IPS DF 6.9 (cell line): Measurements from ENCODE around the gene DHX8.
A peak's percentile ranks its signal among the peaks of the same experiment; 100 is the strongest.

Experiments used
- DNase-seq: peaks from one replicate; pipeline ENCODE4 v3.0.0-alpha.2; 2013; ENCODE audit warnings: low read depth, low spot score
- H3K27ac ChIP-seq: one replicate; pipeline ENCODE4 v1.5.1; 2013; ENCODE audit warnings: low read length, control low read depth
- H3K27me3 ChIP-seq: 2 replicates; pipeline ENCODE4 v1.6.1; 2013; ENCODE audit warnings: mild to moderate bottlenecking, low read length; ENCODE audit not compliant: control insufficient read depth, insufficient read depth
- H3K36me3 ChIP-seq: 2 replicates; pipeline ENCODE4 v1.6.1; 2013; ENCODE audit warnings: low read length; ENCODE audit not compliant: control insufficient read depth, insufficient read depth
- H3K4me1 ChIP-seq: 2 replicates; pipeline ENCODE4 v1.6.1; 2013; ENCODE audit warnings: low read length; ENCODE audit not compliant: control insufficient read depth, insufficient read depth
- H3K4me3 ChIP-seq: 2 replicates; pipeline ENCODE4 v1.5.1; 2013; ENCODE audit warnings: mild to moderate bottlenecking, low read length
- H3K9me3 ChIP-seq: 2 replicates; pipeline ENCODE4 v1.6.1; 2013; ENCODE audit warnings: low read length, inconsistent platforms; ENCODE audit not compliant: control insufficient read depth, insufficient read depth
- WGBS: extraction: QIAGEN DNeasy Blood & Tissue Kit; methylation state at CpG from one replicate; pipeline ENCODE4 v1.1.7; 2013; ENCODE audit warnings: mixed read lengths, missing lambda C conversion rate; ENCODE audit not compliant: insufficient read length, insufficient coverage; 5-methylcytosine and 5-hydroxymethylcytosine counted together

The DHX8 gene

DNA sequence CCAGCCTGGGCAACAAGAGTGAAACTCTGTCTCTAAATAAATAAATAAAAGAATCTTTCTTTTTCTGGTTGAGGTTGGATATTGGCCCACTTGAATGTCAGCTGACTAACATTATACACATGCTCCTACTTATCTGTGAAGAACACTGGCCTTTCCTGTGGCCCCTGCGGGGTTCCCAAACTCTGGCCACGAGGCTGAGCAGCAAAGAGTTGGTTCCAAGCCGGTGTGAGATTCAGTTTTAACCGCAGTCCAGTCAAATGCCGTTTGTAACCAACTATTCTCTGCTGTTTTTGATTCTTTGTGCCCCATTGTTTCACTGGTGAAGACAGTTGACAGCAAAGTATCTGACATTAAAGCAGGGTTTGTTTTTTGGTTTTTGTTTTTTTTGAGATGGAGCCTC lies 51.1 kb downstream of the DHX8 start:
- DNase-seq: no peak
- H3K4me3 ChIP-seq: no peak overlapping the region
- peaks cover 2% of the 10 kb centered on the region for H3K4me1 ChIP-seq
- no peaks in the 10 kb centered on the region for H3K27me3 ChIP-seq
- no CpG with 5 or more reads among the region's 5 CpGs for WGBS
- no peaks in the 10 kb centered on the region for H3K9me3 ChIP-seq
- H3K36me3 ChIP-seq: no peaks in the 10 kb centered on the region
- H3K27ac ChIP-seq: no peak overlapping the region

DNA sequence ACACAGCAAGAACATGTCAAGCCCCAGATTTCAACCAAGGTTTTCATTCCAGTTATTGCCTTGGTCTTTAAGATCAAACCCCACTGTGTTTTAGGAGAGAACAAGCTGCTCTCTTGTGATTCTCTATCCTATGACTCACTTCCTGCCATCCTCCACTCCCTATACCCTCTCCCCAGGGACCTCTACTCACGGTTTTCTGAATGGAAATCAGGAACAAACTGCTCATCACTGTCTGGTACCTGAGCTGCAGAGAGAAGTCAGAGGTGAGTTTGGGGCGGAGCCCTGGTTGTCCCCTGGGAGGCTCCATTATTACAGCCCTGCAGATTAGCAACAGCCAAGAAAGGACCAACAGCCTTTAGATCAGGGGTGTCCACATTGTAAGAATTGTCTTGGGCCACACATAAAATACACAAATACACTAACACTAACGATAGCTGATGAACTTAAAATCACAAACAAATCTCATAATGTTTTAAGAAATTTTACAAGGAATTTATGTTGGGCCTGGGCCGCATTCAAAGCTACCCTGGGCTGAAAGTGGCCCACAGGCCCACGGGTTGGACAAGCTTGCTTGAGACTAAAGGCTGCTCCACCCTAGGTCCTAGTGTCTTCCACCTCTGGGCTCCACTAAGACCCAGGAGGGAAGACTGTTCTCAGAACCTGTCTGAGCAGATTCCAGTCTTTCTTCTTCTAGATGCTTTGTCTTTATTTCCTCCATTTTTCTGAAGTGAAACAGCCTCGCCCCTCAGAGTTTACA lies 52.6 kb downstream of the DHX8 start:
- WGBS: 100% methylated on average over 1 of the region's 6 CpGs
- Histone ChIP-seq H3K4me1 (peaks cover 6% of the 10 kb centered on the region), H3K4me3 (no peak overlapping the region), H3K9me3 (no peaks in the 10 kb centered on the region), H3K27me3 (no peaks in the 10 kb centered on the region), H3K36me3 (no peaks in the 10 kb centered on the region), H3K27ac (no peak overlapping the region)
- no peak for DNase-seq

GRCh38 chr17:43540821-43541674 lies 57.3 kb downstream of the DHX8 start:
- Histone ChIP-seq H3K27ac (no peak overlapping the region), H3K27me3 (no peaks in the 10 kb centered on the region), H3K4me1 (peaks cover 23% of the 10 kb centered on the region), H3K4me3 (no peak overlapping the region), H3K36me3 (no peaks in the 10 kb centered on the region), H3K9me3 (no peaks in the 10 kb centered on the region)
- DNase-seq: no peak
- no CpG with 5 or more reads among the region's 11 CpGs for WGBS

DNA sequence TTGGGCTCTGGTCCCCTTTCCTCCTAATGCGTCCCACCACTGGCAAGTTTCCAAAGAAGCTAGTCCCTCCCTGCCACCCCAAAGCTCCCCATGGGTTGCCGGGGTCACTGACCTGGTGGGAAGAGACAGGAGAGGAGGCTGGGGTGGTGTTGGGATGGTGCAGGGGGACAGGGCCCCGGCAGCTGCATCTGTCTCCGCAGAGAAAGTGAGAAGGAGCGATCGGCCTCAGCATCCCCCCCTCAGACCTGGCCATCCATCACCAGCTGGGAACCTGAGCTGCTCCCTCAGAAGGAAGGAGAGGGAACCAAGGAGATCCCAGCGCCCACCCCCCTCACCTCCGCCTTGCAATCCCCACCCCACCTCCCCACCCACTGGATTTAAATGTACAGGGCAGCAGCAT lies 59.1 kb downstream of the DHX8 start:
- no peak for DNase-seq
- no peak overlapping the region for H3K27ac ChIP-seq
- no peaks in the 10 kb centered on the region for H3K36me3 ChIP-seq
- H3K27me3 ChIP-seq: peaks cover 4% of the 10 kb centered on the region; the same call in 1 of the 2 replicates
- H3K4me3 ChIP-seq: no peak overlapping the region
- H3K4me1 ChIP-seq: peaks cover 21% of the 10 kb centered on the region
- H3K9me3 ChIP-seq: no peaks in the 10 kb centered on the region
- no CpG with 5 or more reads among the region's 8 CpGs for WGBS

DNA sequence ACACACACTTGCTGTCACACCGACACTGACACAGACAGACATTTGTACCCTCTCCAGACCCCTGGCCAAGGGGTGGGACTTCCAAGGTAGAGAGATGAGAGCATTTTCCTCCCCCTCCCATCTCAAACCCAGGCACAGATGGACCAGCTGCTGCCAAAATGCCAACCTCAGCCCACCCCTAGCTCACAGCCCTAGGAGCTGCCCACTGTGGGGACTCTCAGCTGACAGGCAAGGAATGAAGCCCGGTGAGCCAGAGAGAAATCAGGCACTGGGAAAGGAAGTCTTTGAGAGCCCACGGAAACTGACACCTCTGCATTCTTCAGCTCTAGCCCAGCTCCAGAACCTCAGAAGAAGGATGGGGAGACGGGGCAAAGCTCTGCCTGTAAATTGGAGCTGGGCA lies 59.5 kb downstream of the DHX8 start:
- Histone ChIP-seq H3K9me3 (no peaks in the 10 kb centered on the region), H3K4me1 (peaks cover 21% of the 10 kb centered on the region), H3K27me3 (peaks cover 6% of the 10 kb centered on the region; the same call in 1 of the 2 replicates), H3K36me3 (no peaks in the 10 kb centered on the region), H3K4me3 (no peak overlapping the region), H3K27ac (no peak overlapping the region)
- WGBS: no CpG with 5 or more reads among the region's 4 CpGs
- no peak for DNase-seq

DNA sequence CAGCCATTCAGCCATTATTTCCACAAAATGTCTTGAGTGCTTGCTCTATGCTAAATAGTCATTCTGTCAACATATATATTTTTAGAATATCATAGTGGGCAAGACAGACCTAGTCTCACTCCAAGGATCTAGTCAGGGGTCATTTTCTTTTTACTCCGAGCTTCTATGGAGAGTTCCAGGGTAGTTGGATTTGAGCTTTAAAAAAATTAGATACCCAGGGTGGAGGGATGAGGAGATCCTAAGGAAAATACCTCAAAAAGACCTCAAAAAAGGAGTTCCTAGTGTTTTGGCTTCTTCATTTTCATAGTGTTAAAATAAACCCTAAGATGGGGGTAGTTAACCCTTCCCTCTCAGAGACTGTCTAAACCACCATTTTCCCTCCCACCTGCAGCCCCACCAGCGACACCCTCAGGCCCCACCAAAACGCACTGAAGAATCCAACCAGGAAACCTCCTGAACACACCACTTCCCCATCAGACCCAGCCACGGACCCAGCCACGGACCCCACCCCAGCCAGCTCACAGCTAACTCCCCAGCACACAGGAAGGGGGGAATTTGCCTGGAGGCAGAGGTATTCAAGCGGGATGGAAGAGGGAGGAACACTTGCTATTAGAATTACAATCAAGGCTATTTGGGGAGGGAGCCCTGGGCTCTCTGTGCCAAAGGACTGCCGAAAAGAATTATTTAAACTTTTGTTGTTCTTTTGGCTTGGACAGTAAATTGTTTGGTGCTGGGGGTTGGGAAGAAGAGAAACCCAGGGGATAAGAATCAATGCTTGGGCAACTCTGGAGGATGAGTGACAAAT lies 60.2 kb downstream of the DHX8 start:
- Histone ChIP-seq H3K4me1 (peaks cover 23% of the 10 kb centered on the region), H3K27me3 (peaks cover 6% of the 10 kb centered on the region; the same call in 1 of the 2 replicates), H3K36me3 (no peaks in the 10 kb centered on the region), H3K9me3 (no peaks in the 10 kb centered on the region), H3K4me3 (peak overlapping the region; percentile 69; the same call in 1 of the 2 replicates), H3K27ac (no peak overlapping the region)
- DNase-seq: no peak
- WGBS: no CpG with 5 or more reads among the region's 7 CpGs

- no CpG with 5 or more reads among the region's 21 CpGs for WGBS
- DNase-seq: no peak
- Histone ChIP-seq H3K4me3 (peak overlapping the region; percentile 69; the same call in 1 of the 2 replicates), H3K27ac (no peak overlapping the region), H3K36me3 (no peaks in the 10 kb centered on the region), H3K4me1 (peaks cover 29% of the 10 kb centered on the region), H3K9me3 (no peaks in the 10 kb centered on the region), H3K27me3 (peaks cover 6% of the 10 kb centered on the region; the same call in 1 of the 2 replicates)
These were observed 61.5 kb downstream of the DHX8 start for GRCh38 chr17:43545383-43545632.

- H3K4me3 ChIP-seq: peak within 1 kb of the TSS; percentile 69
- peaks cover 6% of the 10 kb centered on the region; the same call in 1 of the 2 replicates for H3K27me3 ChIP-seq
- H3K4me1 ChIP-seq: peaks cover 24% of the 10 kb centered on the region
- H3K36me3 ChIP-seq: no peaks in the 10 kb centered on the region
- no CpG with 5 or more reads among the region's 46 CpGs for WGBS
- no peaks in the 10 kb centered on the region for H3K9me3 ChIP-seq
- DNase-seq: peak; percentile 77
- no peak within 1 kb of the TSS for H3K27ac ChIP-seq
These were observed 62.8 kb downstream of the DHX8 start, which contains the start of gene ETV4 for GRCh38 chr17:43546319-43547188. Gene ETV4 (minus strand): TSS chr17:43546340. CDS start chr17:43545617, 723 bp downstream.

DNA sequence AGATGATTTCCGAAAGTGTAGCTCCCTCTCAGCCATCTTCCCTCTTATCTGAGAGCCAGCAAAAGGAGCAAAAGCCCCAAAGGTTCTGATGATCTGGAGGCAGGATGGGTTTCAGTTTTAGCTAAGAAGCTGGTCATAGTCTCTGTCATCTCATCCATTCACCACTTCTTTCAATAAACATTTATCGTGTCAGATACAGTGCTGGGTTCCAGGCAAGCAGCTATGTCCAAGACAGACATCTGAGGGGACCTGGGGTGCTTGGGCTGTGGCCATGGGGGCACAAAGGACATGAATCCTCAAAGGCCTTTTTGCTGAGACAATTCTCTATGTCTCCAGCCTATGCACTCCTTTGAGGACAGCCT lies 63.4 kb downstream of the DHX8 start:
- peaks cover 6% of the 10 kb centered on the region; the same call in 1 of the 2 replicates for H3K27me3 ChIP-seq
- H3K9me3 ChIP-seq: no peaks in the 10 kb centered on the region
- peaks cover 20% of the 10 kb centered on the region for H3K4me1 ChIP-seq
- no peak for DNase-seq
- no peak overlapping the region for H3K27ac ChIP-seq
- H3K4me3 ChIP-seq: no peak overlapping the region
- WGBS: no CpG with 5 or more reads among the region's 2 CpGs
- H3K36me3 ChIP-seq: no peaks in the 10 kb centered on the region
